ENCODE results near the gene KRT71. TPM values are rescaled to one million over a fixed set of nuclear protein-coding genes. Genes with fewer than 3 reads are reported as not detected.

Gene KRT71
- total RNA-seq, 1 experiment from 2014 or later: not detected

DNA sequence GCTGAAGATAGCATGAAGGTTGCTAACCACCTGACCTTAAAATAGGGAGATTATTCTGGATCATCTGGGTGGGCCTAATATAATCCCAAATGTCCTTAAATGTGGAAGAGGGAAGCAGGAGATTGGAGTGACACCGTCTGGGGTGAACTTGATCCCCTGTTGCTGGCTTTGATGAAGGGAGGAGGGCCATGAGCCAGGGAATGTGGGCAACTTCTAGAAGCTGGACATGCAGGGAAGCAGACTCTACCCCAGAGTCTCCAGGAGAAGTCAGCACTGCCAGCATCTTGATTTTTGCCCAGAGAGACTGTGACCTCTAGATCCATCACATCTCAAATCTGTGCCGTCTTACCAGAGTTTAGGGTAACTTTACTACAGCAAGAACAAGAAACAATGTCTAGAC, 23.5 kb downstream of the KRT71 start:
- no peaks in the 10 kb centered on the region for H3K9me3 ChIP-seq (replicated peaks)
- no peaks in the 10 kb centered on the region for H3K36me3 ChIP-seq
- H3K4me3 ChIP-seq: no peak overlapping the region
- H3K4me1 ChIP-seq (replicated peaks): no peaks in the 10 kb centered on the region
- H3K27me3 ChIP-seq (replicated peaks): 0 out of 2 replicates have a peak, but pooled peaks cover 13% of the 10 kb centered on the region
- no peak overlapping the region for H3K27ac ChIP-seq
- no peak for DNase-seq (ENCODE audit: low read depth in 1 of 2, low spot score in 2 of 2)

DNA sequence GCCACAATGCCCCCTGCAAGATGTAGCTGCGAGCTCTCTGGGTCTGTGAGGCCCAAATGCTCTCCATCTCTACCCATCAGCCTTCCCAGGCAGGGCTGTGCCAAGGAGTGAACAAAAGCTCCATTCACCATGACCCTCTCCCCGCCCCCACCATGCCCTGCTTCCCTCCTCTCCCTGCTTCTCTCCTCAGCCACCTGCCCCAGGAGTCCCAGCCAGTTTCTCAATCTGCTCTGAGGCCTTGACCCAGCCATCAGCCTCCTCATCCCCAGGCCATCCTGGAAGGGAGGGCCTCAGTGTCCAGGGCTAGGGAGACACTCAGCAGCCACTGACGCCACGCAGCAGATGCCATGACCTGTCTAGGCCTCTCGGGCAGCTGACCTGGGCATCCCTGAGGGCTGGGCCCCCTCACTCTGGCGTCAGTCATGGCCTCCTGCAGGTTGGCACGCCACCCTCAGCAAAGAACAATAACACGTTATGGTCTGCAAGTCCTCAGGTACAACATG, 24.3 kb downstream of the KRT71 start:
- H3K27ac ChIP-seq: no peak overlapping the region
- no peaks in the 10 kb centered on the region for H3K9me3 ChIP-seq (replicated peaks)

DNA sequence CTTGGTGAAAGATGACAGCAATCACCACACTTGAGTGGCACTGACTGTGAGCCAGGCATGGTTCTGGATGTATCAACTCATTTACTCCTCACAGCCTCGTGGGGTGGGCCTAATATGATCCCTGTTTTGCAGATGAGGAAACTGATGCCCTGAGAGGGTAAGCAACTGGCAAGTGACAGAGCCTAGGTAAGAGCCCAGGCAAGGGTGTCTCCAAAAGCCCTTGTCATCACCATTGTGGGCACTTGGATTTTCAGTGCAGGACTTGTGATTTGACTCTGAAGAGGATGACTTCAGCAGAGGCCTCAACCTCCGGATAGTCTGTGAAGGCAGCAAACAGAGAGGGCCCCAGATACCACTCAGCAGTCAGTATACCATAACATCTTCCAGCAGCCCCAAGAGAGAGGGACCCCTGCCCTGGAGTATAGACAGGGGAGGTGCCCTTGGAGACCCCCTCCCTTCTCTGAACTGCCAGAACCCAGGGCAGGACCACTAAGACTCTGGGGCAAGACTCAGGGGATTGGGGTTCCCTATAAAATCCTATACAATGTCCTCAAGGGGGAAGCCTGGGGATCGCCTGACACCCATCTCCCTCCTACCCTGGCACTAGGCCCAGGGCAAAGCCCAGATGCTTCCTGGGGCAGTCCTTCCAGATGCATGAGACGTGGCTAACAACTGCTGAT, 25.7 kb downstream of the KRT71 start:
- Histone ChIP-seq H3K9me3 (replicated peaks) (no peaks in the 10 kb centered on the region), H3K36me3 (no peaks in the 10 kb centered on the region), H3K27me3 (replicated peaks) (0 out of 2 replicates have a peak, but pooled peaks cover 13% of the 10 kb centered on the region), H3K27ac (no peak overlapping the region), H3K4me3 (no peak overlapping the region), H3K4me1 (replicated peaks) (no peaks in the 10 kb centered on the region)
- DNase-seq (ENCODE audit: low read depth in 1 of 2, low spot score in 2 of 2): peak in 1 of 2 experiments; percentile 19

More for the DNA sequence above, 24.3 kb downstream of the KRT71 start:
- Histone ChIP-seq H3K27me3 (replicated peaks) (0 out of 2 replicates have a peak, but pooled peaks cover 13% of the 10 kb centered on the region), H3K4me1 (replicated peaks) (no peaks in the 10 kb centered on the region), H3K4me3 (no peak overlapping the region), H3K36me3 (no peaks in the 10 kb centered on the region)
- DNase-seq (ENCODE audit: low read depth in 1 of 2, low spot score in 2 of 2): no peak

DNA sequence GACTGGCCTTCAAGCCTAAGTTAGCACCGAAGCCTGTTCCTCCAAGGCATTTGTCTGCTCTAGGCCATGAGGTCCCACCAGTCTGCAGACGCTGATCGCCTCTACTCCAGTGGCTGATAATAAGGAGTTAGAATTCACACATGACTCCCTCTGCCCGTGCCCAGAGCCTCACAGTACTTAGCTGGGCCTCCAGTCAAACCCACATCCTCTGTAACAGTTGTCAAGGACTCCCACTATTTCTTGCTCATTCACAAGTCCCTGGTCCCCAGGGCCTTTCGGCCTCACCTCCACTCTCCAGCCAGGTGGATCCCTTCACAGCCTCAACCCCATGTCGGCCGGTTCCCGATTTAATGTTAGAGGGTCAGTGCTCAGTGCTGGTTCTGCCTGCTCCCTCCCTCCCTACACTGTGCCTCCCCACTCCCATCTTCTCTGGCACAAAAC, 26.4 kb downstream of the KRT71 start:
- Histone ChIP-seq H3K36me3 (no peaks in the 10 kb centered on the region), H3K27me3 (replicated peaks) (0 out of 2 replicates have a peak, but pooled peaks cover 13% of the 10 kb centered on the region), H3K9me3 (replicated peaks) (no peaks in the 10 kb centered on the region), H3K4me3 (no peak overlapping the region), H3K27ac (no peak overlapping the region), H3K4me1 (replicated peaks) (no peaks in the 10 kb centered on the region)
- DNase-seq (ENCODE audit: low read depth in 1 of 2, low spot score in 2 of 2): peak in 1 of 2 experiments; percentile 28

DNA sequence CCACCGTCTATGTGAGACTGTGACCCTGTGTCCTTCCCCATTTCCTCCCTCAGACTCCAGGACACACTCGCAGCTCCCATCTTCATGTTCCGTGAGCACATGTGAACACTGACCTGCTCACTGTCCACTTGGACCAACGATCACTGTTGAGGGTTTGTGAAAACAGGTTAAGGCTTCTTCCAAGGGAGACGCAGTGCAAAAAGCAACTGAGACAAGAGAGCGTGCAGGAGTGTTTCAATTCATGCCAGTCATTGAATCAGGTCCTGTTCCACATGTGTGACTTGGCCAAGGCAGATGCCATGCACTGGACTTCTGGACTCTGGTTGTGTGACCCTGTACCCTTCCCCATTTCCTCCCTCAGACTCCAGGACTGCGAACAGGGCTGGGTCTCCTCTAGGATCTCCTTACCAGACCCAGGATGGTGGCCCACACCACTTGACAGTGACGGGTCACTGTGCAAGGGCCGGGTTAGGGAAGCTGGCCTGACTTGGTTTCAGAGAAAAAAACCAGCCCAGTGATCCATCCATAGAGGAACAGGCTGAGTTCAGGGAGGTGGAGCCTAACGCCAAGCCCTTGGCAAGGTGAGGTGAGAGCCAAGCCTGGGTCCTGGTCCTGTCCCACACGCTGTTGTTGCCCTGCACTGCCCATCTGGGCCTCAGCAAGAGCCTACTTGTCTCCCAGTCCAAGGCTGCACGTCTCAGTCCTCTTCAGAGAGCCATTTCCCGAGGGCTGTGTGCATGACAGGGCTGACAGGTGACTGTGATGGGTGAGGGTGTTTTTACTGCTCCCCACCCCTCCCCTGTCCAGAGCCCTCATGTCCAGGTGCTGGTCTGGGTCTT, 27.1 kb downstream of the KRT71 start:
- Histone ChIP-seq H3K36me3 (no peaks in the 10 kb centered on the region), H3K9me3 (replicated peaks) (no peaks in the 10 kb centered on the region), H3K27me3 (replicated peaks) (0 out of 2 replicates have a peak, but pooled peaks cover 13% of the 10 kb centered on the region), H3K27ac (no peak overlapping the region), H3K4me1 (replicated peaks) (no peaks in the 10 kb centered on the region), H3K4me3 (no peak overlapping the region)
- DNase-seq (ENCODE audit: low read depth in 1 of 2, low spot score in 2 of 2): peak in 1 of 2 experiments; percentile 23

DNA sequence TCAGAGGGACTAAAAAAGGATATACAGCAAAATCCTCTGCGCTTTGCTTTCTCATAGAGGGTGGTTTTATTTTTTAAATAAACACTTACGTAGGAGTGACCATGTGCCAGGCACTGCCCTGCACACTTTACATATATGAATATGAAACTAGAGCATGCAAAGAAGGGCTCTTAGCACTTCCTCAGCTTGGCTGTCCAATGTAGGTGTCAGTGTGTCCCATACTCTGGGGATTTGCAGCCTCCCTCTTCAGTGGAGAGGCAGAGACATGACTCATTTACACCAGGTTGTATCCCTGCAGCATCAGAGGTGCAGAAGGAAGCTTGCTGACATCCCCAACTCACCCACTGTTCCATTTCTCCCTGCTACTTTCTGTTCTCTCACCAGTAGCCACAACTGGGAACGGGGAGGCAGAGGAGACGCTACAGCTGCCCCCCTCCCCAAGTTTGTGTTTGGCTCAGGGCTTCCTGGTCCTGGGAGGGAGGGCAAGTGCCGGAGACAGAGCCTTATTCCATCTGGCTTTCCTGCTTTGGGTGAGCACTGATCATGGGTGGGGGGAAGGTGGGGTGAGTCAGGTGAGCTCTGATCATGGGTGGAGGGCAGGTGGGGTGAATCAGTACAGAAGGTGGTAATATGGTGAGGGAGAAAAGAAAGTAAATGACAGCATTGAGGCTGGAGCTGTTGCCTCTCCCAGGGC, 27.9 kb downstream of the KRT71 start:
- peak in 1 of 2 experiments; percentile 19 for DNase-seq (ENCODE audit: low read depth in 1 of 2, low spot score in 2 of 2)
- no peak overlapping the region for H3K27ac ChIP-seq
- no peaks in the 10 kb centered on the region for H3K4me1 ChIP-seq (replicated peaks)
- H3K36me3 ChIP-seq: no peaks in the 10 kb centered on the region
- 0 out of 2 replicates have a peak, but pooled peaks cover 11% of the 10 kb centered on the region for H3K27me3 ChIP-seq (replicated peaks)
- no peak overlapping the region for H3K4me3 ChIP-seq
- no peaks in the 10 kb centered on the region for H3K9me3 ChIP-seq (replicated peaks)

DNA sequence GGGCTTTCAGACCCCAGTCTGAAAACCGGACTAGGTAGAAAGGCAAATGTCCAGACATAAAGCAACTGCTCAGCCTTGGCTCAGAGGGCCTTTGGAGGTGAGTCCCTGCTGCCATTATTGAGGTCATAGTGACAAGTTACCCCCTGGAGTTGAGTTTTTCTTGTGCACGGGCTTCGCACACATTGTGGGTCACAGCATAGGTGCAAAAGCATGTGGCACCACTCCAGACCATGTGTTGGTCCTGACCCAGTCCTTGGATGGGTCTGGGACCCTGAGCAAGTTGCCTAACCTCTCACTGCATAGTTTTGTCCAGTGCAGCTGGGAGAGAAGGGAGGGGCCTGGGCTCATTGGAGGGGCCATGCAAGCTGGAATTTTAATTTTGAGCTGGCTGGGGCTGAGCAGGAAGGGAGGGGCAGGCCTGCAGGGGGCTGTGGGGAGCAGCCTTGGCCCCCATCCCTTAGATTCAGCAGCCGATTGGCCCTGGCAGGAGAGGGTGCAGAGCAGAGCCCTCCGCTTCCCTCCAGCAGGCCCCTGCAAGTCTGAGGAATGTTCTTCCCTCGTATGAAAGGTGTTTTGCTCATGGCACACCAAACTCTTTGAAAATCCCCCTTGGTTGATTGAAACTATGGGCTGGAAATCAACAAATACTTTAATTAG, 28.6 kb downstream of the KRT71 start:
- Histone ChIP-seq H3K27ac (no peak overlapping the region), H3K4me1 (replicated peaks) (no peaks in the 10 kb centered on the region), H3K9me3 (replicated peaks) (no peaks in the 10 kb centered on the region), H3K4me3 (no peak overlapping the region), H3K27me3 (replicated peaks) (0 out of 2 replicates have a peak, but pooled peaks cover 5% of the 10 kb centered on the region), H3K36me3 (no peaks in the 10 kb centered on the region)
- peak in 1 of 2 experiments; percentile 19 for DNase-seq (ENCODE audit: low read depth in 1 of 2, low spot score in 2 of 2)

DNA sequence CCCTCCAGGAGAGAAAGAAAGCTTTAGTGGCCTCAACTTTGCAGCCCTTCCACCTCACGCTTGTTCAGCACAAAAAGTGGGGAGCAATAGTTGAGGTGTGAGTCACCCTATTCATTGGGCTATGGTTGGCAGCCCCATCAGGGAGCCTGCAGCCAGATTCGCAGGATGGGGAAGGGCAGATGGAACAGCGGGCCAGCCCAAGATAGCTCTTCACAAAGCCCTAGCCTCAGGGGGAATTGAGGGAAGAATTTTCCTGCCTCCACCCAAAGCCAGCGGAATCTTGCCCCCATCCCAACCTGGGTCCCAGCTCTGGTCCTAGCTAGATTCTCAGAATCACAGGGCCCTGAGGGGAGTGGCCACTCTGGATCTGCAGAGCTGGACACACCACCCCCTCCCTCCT, 29.1 kb downstream of the KRT71 start:
- no peaks in the 10 kb centered on the region for H3K4me1 ChIP-seq (replicated peaks)
- 0 out of 2 replicates have a peak, but pooled peaks cover 4% of the 10 kb centered on the region for H3K27me3 ChIP-seq (replicated peaks)
- peak in 1 of 2 experiments; percentile 22 for DNase-seq (ENCODE audit: low read depth in 1 of 2, low spot score in 2 of 2)
- no peaks in the 10 kb centered on the region for H3K9me3 ChIP-seq (replicated peaks)
- H3K36me3 ChIP-seq: no peaks in the 10 kb centered on the region
- no peak overlapping the region for H3K27ac ChIP-seq
- no peak overlapping the region for H3K4me3 ChIP-seq

DNA sequence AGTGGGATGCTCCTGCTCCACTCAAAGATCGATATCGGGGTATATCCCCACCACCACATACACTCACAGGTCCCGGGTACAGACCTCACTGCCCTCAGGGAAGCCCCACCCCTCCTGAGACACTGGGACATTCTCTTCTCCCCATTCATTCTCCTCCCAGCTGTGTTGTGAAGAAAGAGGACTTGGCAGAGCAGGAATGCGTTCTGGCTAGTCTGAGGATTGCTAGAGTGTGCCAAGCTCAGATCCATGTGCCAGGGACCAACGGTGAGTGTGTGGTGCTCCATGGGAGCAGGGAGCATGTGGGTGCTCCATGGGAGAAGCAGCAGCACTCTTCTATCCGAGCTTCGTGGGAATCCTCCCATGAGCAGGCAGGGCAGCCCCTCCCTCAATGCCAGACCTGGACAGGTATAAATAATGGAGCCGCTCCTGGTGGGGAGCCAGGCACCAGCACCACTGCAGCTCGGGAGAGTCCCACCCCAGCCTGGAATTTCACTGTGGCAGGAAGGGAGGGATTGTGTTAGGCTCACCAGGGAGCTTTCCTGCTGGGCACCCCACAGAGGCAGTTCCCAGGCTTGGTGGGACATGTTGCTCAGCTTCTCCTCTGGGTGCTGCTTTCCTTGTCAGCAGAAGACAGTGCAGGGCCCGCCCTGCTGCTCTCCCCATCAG, 30.5 kb downstream of the KRT71 start:
- Histone ChIP-seq H3K27ac (no peak overlapping the region), H3K27me3 (replicated peaks) (peaks cover 4% of the 10 kb centered on the region; the same call in 1 of the 2 replicates), H3K4me3 (no peak overlapping the region), H3K4me1 (replicated peaks) (no peaks in the 10 kb centered on the region), H3K9me3 (replicated peaks) (no peaks in the 10 kb centered on the region), H3K36me3 (no peaks in the 10 kb centered on the region)
- peak in 1 of 2 experiments; percentile 28 for DNase-seq (ENCODE audit: low read depth in 1 of 2, low spot score in 2 of 2)

DNA sequence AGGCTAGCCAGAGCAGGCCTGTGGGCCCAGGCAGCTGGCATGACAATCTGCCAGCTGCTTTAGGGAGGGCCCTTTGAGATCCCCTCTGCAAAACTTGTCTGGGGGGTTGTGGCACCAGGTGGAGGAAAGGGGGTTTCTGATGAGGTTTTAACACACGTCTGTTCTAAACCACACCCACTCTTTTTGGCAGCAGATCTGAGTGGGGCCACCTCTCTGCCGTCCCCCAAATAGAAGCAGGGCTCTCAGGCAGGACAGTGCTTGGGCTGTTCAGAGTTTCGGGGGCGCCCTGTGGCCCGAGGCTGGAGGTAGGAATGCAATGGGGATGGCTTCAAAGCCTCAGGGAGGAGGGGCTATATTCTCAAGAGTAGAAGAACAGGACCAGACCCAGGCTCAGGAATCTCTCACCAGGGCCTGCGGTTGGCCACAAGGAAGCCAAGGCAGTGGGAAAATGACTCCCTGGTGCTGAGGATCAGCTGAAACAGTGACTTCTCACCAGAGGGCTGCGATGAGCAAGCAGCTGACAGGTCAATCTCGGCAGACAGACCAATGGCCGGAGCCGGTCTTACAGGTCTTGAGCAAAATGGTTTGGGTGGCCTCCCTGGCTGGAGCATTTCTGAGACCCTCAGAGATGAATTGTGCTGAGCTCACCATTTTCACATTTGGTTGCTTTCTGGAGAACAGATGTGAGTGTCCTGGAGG, 31.2 kb downstream of the KRT71 start:
- Histone ChIP-seq H3K27me3 (replicated peaks) (peaks cover 4% of the 10 kb centered on the region; the same call in 1 of the 2 replicates), H3K9me3 (replicated peaks) (no peaks in the 10 kb centered on the region), H3K27ac (no peak overlapping the region), H3K4me3 (no peak overlapping the region), H3K4me1 (replicated peaks) (no peaks in the 10 kb centered on the region), H3K36me3 (no peaks in the 10 kb centered on the region)
- no peak for DNase-seq (ENCODE audit: low read depth in 1 of 2, low spot score in 2 of 2)

DNA sequence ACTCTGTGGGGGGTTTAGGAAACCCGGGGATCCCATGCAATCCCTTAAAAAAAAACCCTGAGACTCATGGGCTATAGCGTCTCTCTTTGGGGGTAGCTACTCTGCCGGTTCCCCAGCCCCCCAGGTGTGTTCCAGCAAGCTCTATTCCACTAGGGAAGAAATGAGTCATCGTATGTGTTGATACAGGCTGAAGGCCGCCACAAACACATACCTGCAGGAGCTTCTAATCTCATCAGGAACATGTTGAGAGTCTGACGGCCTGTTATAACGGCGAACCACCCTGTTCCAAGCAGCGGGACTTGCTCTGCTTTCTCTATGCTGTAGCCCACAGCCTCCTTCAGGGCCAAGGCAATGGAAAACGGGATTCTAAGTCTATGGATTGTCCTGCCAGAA, 31.8 kb downstream of the KRT71 start:
- no peaks in the 10 kb centered on the region for H3K9me3 ChIP-seq (replicated peaks)
- H3K4me1 ChIP-seq (replicated peaks): no peaks in the 10 kb centered on the region
- peaks cover 4% of the 10 kb centered on the region; the same call in 1 of the 2 replicates for H3K27me3 ChIP-seq (replicated peaks)
- no peak for DNase-seq (ENCODE audit: low read depth in 1 of 2, low spot score in 2 of 2)
- no peak overlapping the region for H3K4me3 ChIP-seq
- no peaks in the 10 kb centered on the region for H3K36me3 ChIP-seq
- no peak overlapping the region for H3K27ac ChIP-seq
